Dendritic cell treated with granulocyte-macrophage colony-stimulating factor and Interleukin-4, amounts not matched to agents 40 ng/mL and 50 ng/mL, for 4 days (primary cell): ENCODE data around the gene MICU1.

ENCODE experiments used
- H3K27ac Mint-ChIP-seq: one replicate; pipeline ENCODE4 v1.8.0; 2022; ENCODE audit warnings: mild to moderate bottlenecking, mixed read lengths
- H3K27me3 Mint-ChIP-seq: one replicate; pipeline ENCODE4 v1.8.0; 2022; ENCODE audit warnings: mild to moderate bottlenecking, mixed read lengths
- H3K36me3 Mint-ChIP-seq: one replicate; pipeline ENCODE4 v1.8.0; 2022; ENCODE audit warnings: low read depth, mixed read lengths
- H3K4me1 Mint-ChIP-seq: one replicate; pipeline ENCODE4 v1.8.0; 2022; ENCODE audit warnings: low read depth, mixed read lengths
- H3K4me3 Mint-ChIP-seq: one replicate; pipeline ENCODE4 v1.8.0; 2022; ENCODE audit warnings: mild to moderate bottlenecking, moderate library complexity, mixed read lengths
- H3K9me3 Mint-ChIP-seq: one replicate; pipeline ENCODE4 v1.8.0; 2022; ENCODE audit warnings: mixed read lengths
- intact Hi-C: fragments of 100-400 bp; cut with micrococcal nuclease; formaldehyde crosslinking; loops from one replicate; pipeline ENCODE4 v1.15.0; 2022

MICU1 gene

GRCh38 chr10:72611783-72612182 lies 14.1 kb downstream of the MICU1 start:
- H3K36me3 Mint-ChIP-seq: peaks cover 25% of the 10 kb centered on the region
- H3K27me3 Mint-ChIP-seq: no peaks in the 10 kb centered on the region
- peak overlapping the region; percentile 37 for H3K4me3 Mint-ChIP-seq
- peak overlapping the region; percentile 34 for H3K27ac Mint-ChIP-seq
- peaks cover 40% of the 10 kb centered on the region for H3K4me1 Mint-ChIP-seq
- intact Hi-C loops: loop anchor here (10.0 kb wide), 1 partner anchor 47 kb away; no protein-coding TSS in a partner anchor
- H3K9me3 Mint-ChIP-seq: peaks cover 10% of the 10 kb centered on the region

DNA sequence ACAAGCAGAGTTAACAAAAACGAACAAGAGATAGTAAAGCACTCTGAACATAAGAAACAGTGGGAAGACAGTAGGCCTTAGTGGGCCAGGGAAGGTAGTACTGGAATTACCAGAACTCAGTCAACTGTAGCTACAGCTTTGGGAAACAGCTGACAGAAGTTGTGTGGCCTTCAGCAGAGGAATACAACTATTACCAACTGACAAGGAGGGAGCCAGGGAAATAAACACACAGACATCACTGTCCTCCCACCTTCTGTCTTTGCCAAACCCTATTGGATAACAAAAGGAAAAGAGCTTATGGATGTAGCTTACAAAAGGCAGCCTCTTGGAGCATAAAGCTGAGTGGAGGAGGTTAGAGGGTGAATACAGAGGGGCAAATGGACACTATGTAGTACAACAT lies 15.4 kb downstream of the MICU1 start:
- H3K4me3 Mint-ChIP-seq: no peak overlapping the region
- peaks cover 28% of the 10 kb centered on the region for H3K4me1 Mint-ChIP-seq
- no peaks in the 10 kb centered on the region for H3K27me3 Mint-ChIP-seq
- H3K27ac Mint-ChIP-seq: no peak overlapping the region
- intact Hi-C loops: loop anchor here (10.0 kb wide), 1 partner anchor 46 kb away; no protein-coding TSS in a partner anchor
- H3K36me3 Mint-ChIP-seq: peaks cover 12% of the 10 kb centered on the region
- no peaks in the 10 kb centered on the region for H3K9me3 Mint-ChIP-seq

DNA sequence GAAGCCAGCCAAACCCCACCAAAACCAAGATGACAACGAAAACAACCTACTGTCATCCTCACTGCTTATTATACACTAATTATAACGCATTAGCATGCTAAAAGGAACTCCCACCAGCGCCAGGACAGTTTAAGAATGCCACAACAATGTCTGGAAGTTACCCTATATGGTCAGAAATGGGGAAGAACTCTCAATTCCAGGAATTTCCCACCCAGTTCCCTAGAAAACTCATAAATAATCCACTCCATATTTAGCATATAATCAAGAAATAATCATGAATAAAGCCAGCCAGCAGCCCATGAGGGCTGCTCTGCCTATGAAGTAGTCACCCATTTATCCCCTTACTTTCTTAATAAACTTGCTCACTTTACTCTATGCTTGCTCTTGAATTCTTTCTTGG lies 20.8 kb downstream of the MICU1 start:
- Mint-ChIP-seq H3K27me3 (no peaks in the 10 kb centered on the region), H3K9me3 (no peaks in the 10 kb centered on the region), H3K27ac (peak overlapping the region; percentile 47), H3K4me3 (no peak overlapping the region), H3K4me1 (peaks cover 12% of the 10 kb centered on the region), H3K36me3 (peaks cover 8% of the 10 kb centered on the region)
- intact Hi-C loops: no loop called here

- Mint-ChIP-seq H3K27ac (no peak overlapping the region), H3K9me3 (no peaks in the 10 kb centered on the region), H3K4me1 (peaks cover 25% of the 10 kb centered on the region), H3K36me3 (peaks cover 4% of the 10 kb centered on the region), H3K4me3 (no peak overlapping the region), H3K27me3 (no peaks in the 10 kb centered on the region)
- intact Hi-C loops: no loop called here
Measured at GRCh38 chr10:72601144-72601543, 24.7 kb downstream of the MICU1 start.

GRCh38 chr10:72598769-72599701 lies 26.8 kb downstream of the MICU1 start:
- intact Hi-C loops: no loop called here
- H3K36me3 Mint-ChIP-seq: peaks cover 4% of the 10 kb centered on the region
- no peaks in the 10 kb centered on the region for H3K9me3 Mint-ChIP-seq
- H3K4me3 Mint-ChIP-seq: no peak overlapping the region
- peak overlapping the region; percentile 10 for H3K27ac Mint-ChIP-seq
- peaks cover 18% of the 10 kb centered on the region for H3K4me1 Mint-ChIP-seq
- no peaks in the 10 kb centered on the region for H3K27me3 Mint-ChIP-seq

DNA sequence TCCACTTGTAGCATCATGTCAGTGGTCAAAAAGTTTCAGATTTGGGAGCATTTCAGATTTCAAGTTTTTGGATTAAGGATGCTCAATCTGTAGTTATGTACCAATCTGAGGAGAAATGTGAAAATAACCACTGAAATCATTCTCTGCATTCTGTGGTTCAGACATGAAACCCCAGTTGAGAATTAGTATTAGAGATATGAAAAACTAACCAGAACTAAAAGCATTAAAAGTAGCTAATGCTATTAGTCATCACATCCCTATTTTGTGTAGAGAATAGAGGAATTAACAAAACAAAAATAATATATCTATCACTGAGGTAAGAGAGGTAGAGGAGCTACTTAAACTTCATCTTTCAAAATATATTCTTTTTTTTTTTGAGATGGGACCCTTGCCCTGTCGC lies 28.0 kb downstream of the MICU1 start:
- Mint-ChIP-seq H3K4me3 (no peak overlapping the region), H3K27ac (no peak overlapping the region), H3K4me1 (peaks cover 29% of the 10 kb centered on the region), H3K9me3 (no peaks in the 10 kb centered on the region), H3K36me3 (peaks cover 4% of the 10 kb centered on the region), H3K27me3 (no peaks in the 10 kb centered on the region)
- intact Hi-C loops: no loop called here

DNA sequence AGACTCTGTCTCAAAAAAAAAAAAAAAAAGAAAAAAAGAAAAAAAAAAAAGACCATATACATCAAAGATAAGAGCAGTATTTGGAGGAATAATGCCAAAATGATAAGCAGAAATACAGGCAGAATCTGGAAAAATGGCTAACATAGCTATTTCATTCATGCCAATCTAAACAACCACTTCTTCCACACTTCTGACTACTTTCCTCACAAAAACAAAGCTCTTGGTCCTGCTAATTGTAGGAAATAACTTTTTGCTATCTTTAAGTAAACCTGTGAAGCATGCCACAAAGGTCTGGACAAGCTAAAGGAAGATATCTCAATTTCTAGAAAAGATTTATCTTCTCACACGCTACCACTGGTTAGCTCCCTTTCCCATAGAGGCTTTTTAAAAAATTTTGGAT lies 30.4 kb downstream of the MICU1 start:
- H3K27me3 Mint-ChIP-seq: no peaks in the 10 kb centered on the region
- peaks cover 38% of the 10 kb centered on the region for H3K4me1 Mint-ChIP-seq
- H3K36me3 Mint-ChIP-seq: peaks cover 4% of the 10 kb centered on the region
- no peak overlapping the region for H3K4me3 Mint-ChIP-seq
- intact Hi-C loops: no loop called here
- H3K9me3 Mint-ChIP-seq: no peaks in the 10 kb centered on the region
- no peak overlapping the region for H3K27ac Mint-ChIP-seq

DNA sequence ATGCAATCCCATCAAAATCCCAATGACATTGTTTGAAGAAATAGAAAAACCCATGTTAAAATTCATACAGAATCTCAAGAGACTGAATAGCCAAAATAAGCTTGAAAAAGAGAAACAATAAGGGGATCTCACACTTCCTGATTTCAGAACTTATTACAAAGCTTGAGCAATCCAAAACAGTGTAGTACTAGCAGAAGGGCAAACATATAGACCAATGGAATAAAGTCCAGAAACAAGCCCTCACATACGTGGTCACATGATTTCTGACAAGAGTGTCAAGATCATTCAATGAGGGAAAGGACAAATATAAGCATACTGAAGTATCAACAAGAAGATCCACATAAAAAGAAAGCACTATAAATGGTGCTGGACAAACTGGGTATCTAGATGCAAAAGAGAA lies 31.9 kb downstream of the MICU1 start:
- Mint-ChIP-seq H3K4me3 (peak overlapping the region; percentile 30), H3K9me3 (no peaks in the 10 kb centered on the region), H3K27ac (no peak overlapping the region), H3K36me3 (no peaks in the 10 kb centered on the region), H3K27me3 (no peaks in the 10 kb centered on the region), H3K4me1 (peaks cover 33% of the 10 kb centered on the region)
- intact Hi-C loops: no loop called here

GRCh38 chr10:72588266-72588665 lies 37.6 kb downstream of the MICU1 start:
- H3K9me3 Mint-ChIP-seq: peaks cover 9% of the 10 kb centered on the region
- peaks cover 14% of the 10 kb centered on the region for H3K36me3 Mint-ChIP-seq
- H3K4me3 Mint-ChIP-seq: no peak overlapping the region
- H3K4me1 Mint-ChIP-seq: peaks cover 27% of the 10 kb centered on the region
- no peak overlapping the region for H3K27ac Mint-ChIP-seq
- H3K27me3 Mint-ChIP-seq: no peaks in the 10 kb centered on the region
- intact Hi-C loops: no loop called here

- peaks cover 21% of the 10 kb centered on the region for H3K36me3 Mint-ChIP-seq
- no peak overlapping the region for H3K4me3 Mint-ChIP-seq
- intact Hi-C loops: no loop called here
- peaks cover 28% of the 10 kb centered on the region for H3K4me1 Mint-ChIP-seq
- peaks cover 9% of the 10 kb centered on the region for H3K9me3 Mint-ChIP-seq
- H3K27me3 Mint-ChIP-seq: no peaks in the 10 kb centered on the region
- no peak overlapping the region for H3K27ac Mint-ChIP-seq
Measured at GRCh38 chr10:72587568-72587967, 38.3 kb downstream of the MICU1 start.

- Mint-ChIP-seq H3K36me3 (peaks cover 12% of the 10 kb centered on the region), H3K4me1 (peaks cover 13% of the 10 kb centered on the region), H3K4me3 (no peak overlapping the region), H3K27me3 (no peaks in the 10 kb centered on the region), H3K9me3 (no peaks in the 10 kb centered on the region), H3K27ac (no peak overlapping the region)
- intact Hi-C loops: no loop called here
Measured at GRCh38 chr10:72574636-72575035, 51.2 kb downstream of the MICU1 start.

DNA sequence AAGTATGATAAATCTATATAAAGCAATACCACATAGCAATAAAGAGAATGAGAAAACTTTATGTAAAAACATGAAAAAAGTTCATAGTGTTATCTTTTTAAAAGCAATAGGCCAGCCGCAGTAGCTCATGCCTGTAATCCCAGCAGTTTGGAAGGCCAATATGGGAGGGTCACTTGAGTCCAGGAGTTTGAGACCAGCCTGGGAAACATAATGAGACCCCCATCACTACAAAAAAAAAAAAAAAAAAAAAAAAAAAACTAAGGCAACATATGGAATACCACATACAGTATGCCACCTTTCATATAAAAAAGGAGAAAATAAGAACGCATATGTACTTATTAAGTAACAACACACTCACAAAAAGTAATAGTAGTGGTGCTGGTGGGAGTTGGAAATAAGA lies 52.8 kb downstream of the MICU1 start:
- Mint-ChIP-seq H3K27ac (no peak overlapping the region), H3K36me3 (peaks cover 16% of the 10 kb centered on the region), H3K27me3 (no peaks in the 10 kb centered on the region), H3K9me3 (no peaks in the 10 kb centered on the region), H3K4me3 (no peak overlapping the region), H3K4me1 (peaks cover 17% of the 10 kb centered on the region)
- intact Hi-C loops: no loop called here

DNA sequence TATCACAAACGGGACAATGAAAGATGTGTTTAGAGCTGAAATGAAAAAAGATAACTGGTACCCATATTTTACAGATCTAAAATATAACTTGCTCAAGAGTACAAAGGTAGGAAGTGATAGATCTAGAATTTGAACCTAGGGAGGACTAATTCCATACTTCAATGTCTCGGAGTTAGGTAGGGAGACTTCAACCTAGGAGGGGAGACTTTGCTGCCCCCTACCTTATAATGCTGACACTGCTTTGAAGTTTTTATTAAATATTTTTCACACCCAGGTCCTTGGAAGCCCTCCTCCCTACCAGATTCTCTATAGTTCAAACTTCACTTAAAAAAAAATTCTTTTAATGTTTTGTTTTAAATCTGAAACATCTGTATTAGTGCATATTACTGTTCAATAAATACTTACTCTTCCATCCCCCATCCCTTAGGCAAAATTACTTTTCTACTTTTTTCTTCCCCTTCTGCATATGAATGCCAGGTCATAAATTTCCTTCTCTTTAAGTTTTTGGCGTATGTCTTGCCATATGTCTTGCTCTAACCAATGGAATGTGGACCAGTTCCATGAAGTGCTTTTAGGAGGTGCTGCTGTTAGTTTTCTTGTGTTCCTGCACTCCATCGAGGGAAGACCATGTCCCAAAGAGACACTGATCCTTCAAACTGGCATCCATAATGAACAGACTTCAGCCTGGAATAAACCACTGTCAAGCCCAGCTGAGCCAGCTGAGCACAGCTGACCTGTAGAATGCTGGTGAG lies 57.8 kb downstream of the MICU1 start:
- Mint-ChIP-seq H3K4me1 (peaks cover 34% of the 10 kb centered on the region), H3K9me3 (no peaks in the 10 kb centered on the region), H3K27ac (no peak overlapping the region), H3K4me3 (no peak overlapping the region), H3K27me3 (no peaks in the 10 kb centered on the region), H3K36me3 (peaks cover 31% of the 10 kb centered on the region)
- intact Hi-C loops: loop anchor here (10.0 kb wide), 2 partner anchors 47 to 203 kb away; no protein-coding TSS in a partner anchor

GRCh38 chr10:72567421-72567820 lies 58.5 kb downstream of the MICU1 start:
- intact Hi-C loops: loop anchor here (10.0 kb wide), 2 partner anchors 47 to 203 kb away; no protein-coding TSS in a partner anchor
- H3K4me3 Mint-ChIP-seq: no peak overlapping the region
- H3K27ac Mint-ChIP-seq: no peak overlapping the region
- H3K4me1 Mint-ChIP-seq: peaks cover 41% of the 10 kb centered on the region
- no peaks in the 10 kb centered on the region for H3K27me3 Mint-ChIP-seq
- H3K9me3 Mint-ChIP-seq: no peaks in the 10 kb centered on the region
- H3K36me3 Mint-ChIP-seq: peaks cover 37% of the 10 kb centered on the region
